OCI-LY3 (cell line): Measurements from ENCODE around the gene SPINK4.

Source experiments
- H2AFZ ChIP-seq: fragments of 200-600, 300-600 bp; shearing (Covaris generic); 2 replicates; pipeline ENCODE4 v1.6.0; 2014; ENCODE audit warnings: antibody characterized with exemption, low read depth, low read length
- H3K27ac ChIP-seq: fragments of 200-600, 300-600 bp; sonication (generic); 2 replicates; pipeline ENCODE4 v1.5.1; 2014; ENCODE audit warnings: mild to moderate bottlenecking, low read length, moderate library complexity, mixed read lengths
- H3K27me3 ChIP-seq: fragments of 200-600, 300-600 bp; sonication (generic); 2 replicates; pipeline ENCODE4 v1.6.1; 2014; ENCODE audit warnings: low read depth, low read length, mixed read lengths
- H3K36me3 ChIP-seq: fragments of 200-600, 300-600 bp; sonication (generic); replicated peaks from 2 replicates; pipeline ENCODE3; 2014; ENCODE audit warnings: low read depth, low read length, mixed read lengths
- H3K4me1 ChIP-seq: fragments of 300-600, 200-600 bp; sonication (generic); 2 replicates; pipeline ENCODE4 v1.6.1; 2014; ENCODE audit warnings: low read length, mixed read lengths
- H3K4me2 ChIP-seq: fragments of 200-600, 300-600 bp; sonication (generic); 2 replicates; pipeline ENCODE4 v1.6.1; 2014; ENCODE audit warnings: low read length, mixed read lengths
- H3K4me3 ChIP-seq: fragments of 300-600, 200-600 bp; sonication (generic); 2 replicates; pipeline ENCODE4 v1.5.1; 2014; ENCODE audit warnings: antibody characterized with exemption, mild to moderate bottlenecking, low read length, moderate library complexity
- H3K79me2 ChIP-seq: fragments of 300-600, 200-600 bp; shearing (Covaris generic); 2 replicates; pipeline ENCODE4 v1.6.1; 2014; ENCODE audit warnings: mild to moderate bottlenecking, low read length, mixed read lengths
- H3K9ac ChIP-seq: fragments of 300-600, 200-600 bp; shearing (Covaris generic); 2 replicates; pipeline ENCODE4 v1.6.0; 2014; ENCODE audit warnings: mild to moderate bottlenecking, low read length, moderate library complexity
- H3K9me3 ChIP-seq: fragments of 200-600, 300-600 bp; shearing (Covaris generic); 2 replicates; pipeline ENCODE4 v1.6.1; 2014; ENCODE audit warnings: low read length, mixed read lengths; ENCODE audit not compliant: insufficient read depth
- H4K20me1 ChIP-seq: fragments of 200-600, 300-600 bp; sonication (generic); 2 replicates; pipeline ENCODE4 v1.6.1; 2016; ENCODE audit warnings: low read length, mixed read lengths; ENCODE audit not compliant: insufficient read depth
- EZH2phosphoT487 ChIP-seq: fragments of 200-600 bp; shearing (Covaris generic); IDR thresholded peaks from 2 replicates; pipeline ENCODE4 v1.6.1; 2018; ENCODE audit warnings: antibody characterized with exemption, mixed run types, low read depth
- TF ChIP-seq, protein P1 (sequence below): fragments of 200-600, 300-600 bp; sonication (generic); IDR thresholded peaks from 2 replicates; pipeline ENCODE4 v1.5.1; 2014; ENCODE audit warnings: antibody characterized with exemption, low read length, low read depth

The SPINK4 gene

GRCh38 chr9:33244137-33244784 is 4.3 kb downstream of the SPINK4 start:
- Histone ChIP-seq H3K36me3 (peaks cover 6% of the 10 kb centered on the region), H3K4me2 (no peak overlapping the region), H4K20me1 (no peaks in the 10 kb centered on the region), H2AFZ (no peak overlapping the region), H3K79me2 (no peaks in the 10 kb centered on the region), H3K27me3 (no peaks in the 10 kb centered on the region), H3K9ac (no peak overlapping the region), H3K27ac (no peak overlapping the region), H3K9me3 (no peaks in the 10 kb centered on the region), H3K4me1 (peaks cover 3% of the 10 kb centered on the region; the same call in 1 of the 2 replicates), H3K4me3 (no peak overlapping the region)
- no peak for TF ChIP-seq EZH2phosphoT487
- TF ChIP-seq, protein P1, sequence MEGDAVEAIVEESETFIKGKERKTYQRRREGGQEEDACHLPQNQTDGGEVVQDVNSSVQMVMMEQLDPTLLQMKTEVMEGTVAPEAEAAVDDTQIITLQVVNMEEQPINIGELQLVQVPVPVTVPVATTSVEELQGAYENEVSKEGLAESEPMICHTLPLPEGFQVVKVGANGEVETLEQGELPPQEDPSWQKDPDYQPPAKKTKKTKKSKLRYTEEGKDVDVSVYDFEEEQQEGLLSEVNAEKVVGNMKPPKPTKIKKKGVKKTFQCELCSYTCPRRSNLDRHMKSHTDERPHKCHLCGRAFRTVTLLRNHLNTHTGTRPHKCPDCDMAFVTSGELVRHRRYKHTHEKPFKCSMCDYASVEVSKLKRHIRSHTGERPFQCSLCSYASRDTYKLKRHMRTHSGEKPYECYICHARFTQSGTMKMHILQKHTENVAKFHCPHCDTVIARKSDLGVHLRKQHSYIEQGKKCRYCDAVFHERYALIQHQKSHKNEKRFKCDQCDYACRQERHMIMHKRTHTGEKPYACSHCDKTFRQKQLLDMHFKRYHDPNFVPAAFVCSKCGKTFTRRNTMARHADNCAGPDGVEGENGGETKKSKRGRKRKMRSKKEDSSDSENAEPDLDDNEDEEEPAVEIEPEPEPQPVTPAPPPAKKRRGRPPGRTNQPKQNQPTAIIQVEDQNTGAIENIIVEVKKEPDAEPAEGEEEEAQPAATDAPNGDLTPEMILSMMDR, result no peak

DNA sequence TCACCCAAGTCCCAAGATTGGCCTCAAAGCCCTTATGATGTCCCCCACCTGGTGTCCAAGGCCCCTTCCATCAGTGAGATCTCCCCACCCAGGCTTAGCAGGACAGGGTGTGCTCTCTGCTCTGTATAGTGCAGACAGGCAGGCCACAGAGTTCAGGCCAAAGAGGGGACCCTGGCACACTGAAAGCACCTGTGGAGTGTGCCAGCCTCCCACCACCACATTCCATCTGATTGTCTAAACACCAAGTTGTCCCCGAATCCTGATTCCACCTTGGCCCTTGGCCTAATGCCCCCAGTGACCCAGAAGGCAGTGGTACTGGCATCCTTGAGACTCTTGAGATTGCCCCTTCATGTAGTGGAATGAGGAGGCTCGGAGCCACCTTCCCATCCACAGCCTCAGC is 5.4 kb downstream of the SPINK4 start:
- Histone ChIP-seq H3K4me3 (no peak overlapping the region), H3K4me2 (no peak overlapping the region), H2AFZ (no peak overlapping the region), H3K9ac (no peak overlapping the region), H3K27me3 (no peaks in the 10 kb centered on the region), H3K36me3 (peaks cover 11% of the 10 kb centered on the region), H3K4me1 (peaks cover 4% of the 10 kb centered on the region; the same call in 1 of the 2 replicates), H3K79me2 (no peaks in the 10 kb centered on the region), H4K20me1 (no peaks in the 10 kb centered on the region), H3K27ac (no peak overlapping the region), H3K9me3 (no peaks in the 10 kb centered on the region)
- no peak for TF ChIP-seq EZH2phosphoT487
- TF ChIP-seq, protein P1, result no peak

DNA sequence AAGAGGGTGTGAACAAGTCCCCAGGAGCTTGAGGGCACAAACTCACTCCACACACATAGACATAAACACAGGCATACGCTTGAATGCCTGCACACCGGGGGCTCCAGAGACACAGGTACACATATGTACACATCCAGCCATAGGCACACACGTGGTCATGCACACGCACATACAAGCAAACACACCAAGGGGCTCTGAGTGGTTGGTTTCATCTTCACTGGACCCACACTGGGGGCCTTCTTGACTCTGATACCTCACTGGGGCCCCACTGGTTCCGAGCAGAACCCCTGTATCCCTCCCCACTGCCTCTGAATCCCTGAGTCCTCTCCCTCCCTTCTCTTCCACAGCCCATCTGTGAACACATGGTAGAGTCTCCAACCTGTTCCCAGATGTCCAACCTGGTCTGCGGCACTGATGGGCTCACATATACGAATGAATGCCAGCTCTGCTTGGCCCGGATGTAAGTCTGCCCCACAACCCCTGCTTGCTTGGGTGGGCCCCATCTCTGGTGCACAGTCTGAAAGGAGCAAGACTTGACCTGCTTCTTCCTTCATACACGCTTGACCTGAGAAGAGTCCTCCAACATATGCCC is 6.4 kb downstream of the SPINK4 start:
- no peaks in the 10 kb centered on the region for H3K27me3 ChIP-seq
- no peaks in the 10 kb centered on the region for H4K20me1 ChIP-seq
- TF ChIP-seq, protein P1, result no peak
- no peak for TF ChIP-seq EZH2phosphoT487
- H2AFZ ChIP-seq, result no peak overlapping the region
- H3K9me3 ChIP-seq, result no peaks in the 10 kb centered on the region
- H3K4me3 ChIP-seq, result no peak overlapping the region
- no peak overlapping the region for H3K4me2 ChIP-seq
- H3K36me3 ChIP-seq, result peaks cover 14% of the 10 kb centered on the region
- H3K27ac ChIP-seq, result no peak overlapping the region
- peaks cover 4% of the 10 kb centered on the region; the same call in 1 of the 2 replicates for H3K4me1 ChIP-seq
- H3K79me2 ChIP-seq, result no peaks in the 10 kb centered on the region
- no peak overlapping the region for H3K9ac ChIP-seq

GRCh38 chr9:33248606-33249005 is 8.6 kb downstream of the SPINK4 start:
- Histone ChIP-seq H2AFZ (no peak overlapping the region), H3K4me3 (no peak overlapping the region), H3K27me3 (no peaks in the 10 kb centered on the region), H3K27ac (no peak overlapping the region), H3K9ac (no peak overlapping the region), H3K79me2 (no peaks in the 10 kb centered on the region), H3K9me3 (no peaks in the 10 kb centered on the region), H3K4me1 (peaks cover 4% of the 10 kb centered on the region; the same call in 1 of the 2 replicates), H3K36me3 (peaks cover 22% of the 10 kb centered on the region), H4K20me1 (no peaks in the 10 kb centered on the region), H3K4me2 (no peak overlapping the region)
- no peak for TF ChIP-seq EZH2phosphoT487
- TF ChIP-seq, protein P1, result no peak
